ENCODE results near the gene TNFRSF4. TPM values are rescaled to one million over a fixed set of nuclear protein-coding genes. Genes with fewer than 3 reads are reported as not detected.
"Not testable (repeated sequence)": the region's sequence is repeated elsewhere in the genome, so short reads cannot be mapped to it uniquely, and the experiment has no call there.

TNFRSF4 gene
- total RNA-seq, 2 experiments from 2014 or later, result 44.1 to 52.8 TPM

DNA sequence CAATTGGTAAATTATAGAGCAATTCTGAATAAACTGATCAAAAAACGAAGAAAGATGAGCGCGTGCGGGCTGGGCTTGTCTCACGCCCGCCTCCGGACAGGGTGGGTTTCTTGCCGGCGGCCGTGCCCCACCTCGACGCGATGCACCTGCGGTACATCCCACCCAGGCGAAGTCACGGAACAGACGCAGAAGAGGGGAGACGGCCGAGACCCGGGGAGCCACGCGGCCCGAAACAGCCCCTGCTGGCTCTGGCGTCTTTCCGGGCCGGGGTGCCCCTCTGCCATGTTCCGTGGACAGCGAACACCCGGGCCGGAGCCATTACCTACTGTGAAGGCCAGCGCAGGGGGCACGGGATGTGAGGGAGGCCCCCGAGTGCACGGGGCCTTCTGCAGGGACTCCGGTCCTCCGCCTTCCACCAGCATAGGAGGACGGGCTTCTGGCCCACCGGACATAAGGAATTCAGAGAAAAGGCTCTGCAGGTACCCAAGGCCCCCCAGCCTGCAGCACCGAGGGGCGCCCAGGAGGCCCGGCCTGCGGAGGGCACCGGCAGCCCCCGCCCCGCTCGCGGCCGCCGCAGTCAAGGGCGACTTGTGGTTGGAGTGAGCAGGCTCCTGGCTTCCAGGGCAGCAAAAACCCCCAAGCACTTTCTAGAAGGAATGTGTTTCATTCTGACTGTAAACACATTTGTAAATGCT, 40.2 kb upstream of the TNFRSF4 start:
- H3K9me3 Mint-ChIP-seq, result no peaks in the 10 kb centered on the region
- H3K36me3 Mint-ChIP-seq (ENCODE audit: low read depth), result peaks cover 27% of the 10 kb centered on the region
- H3K4me3 Mint-ChIP-seq, result no peak overlapping the region
- H3K27ac Mint-ChIP-seq, result no peak overlapping the region
- POLR2A ChIA-PET, result no interaction called here
- peaks cover 12% of the 10 kb centered on the region for H3K4me1 Mint-ChIP-seq
- no peaks in the 10 kb centered on the region for H3K27me3 Mint-ChIP-seq
- no peak for DNase-seq
- CTCF ChIA-PET, result no interaction called here

DNA sequence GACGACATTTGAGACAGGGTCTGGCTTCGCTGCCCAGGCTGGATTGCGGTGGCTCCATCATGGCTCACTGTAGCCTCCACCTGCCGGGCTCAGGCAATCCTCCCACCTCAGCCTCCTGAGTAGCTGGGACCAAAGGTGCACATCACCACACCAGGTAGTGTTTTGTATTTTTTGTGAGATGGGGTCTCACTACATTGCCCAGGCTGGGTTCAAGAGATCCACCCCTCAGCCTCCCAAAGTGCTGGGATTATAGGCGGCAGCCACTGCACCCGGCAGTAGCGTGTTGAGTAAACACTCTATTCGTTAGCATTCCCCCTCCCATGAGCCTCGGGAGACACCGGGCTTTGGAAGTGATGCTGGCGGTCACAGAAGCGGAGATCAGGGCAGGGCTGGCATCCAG, 39.4 kb upstream of the TNFRSF4 start:
- POLR2A ChIA-PET, result no interaction called here
- Mint-ChIP-seq H3K36me3 (ENCODE audit: low read depth) (peaks cover 27% of the 10 kb centered on the region), H3K4me1 (peaks cover 9% of the 10 kb centered on the region), H3K4me3 (no peak overlapping the region), H3K9me3 (no peaks in the 10 kb centered on the region), H3K27ac (peak overlapping the region; percentile 64), H3K27me3 (no peaks in the 10 kb centered on the region)
- CTCF ChIA-PET, result no interaction called here
- DNase-seq, result no peak

DNA sequence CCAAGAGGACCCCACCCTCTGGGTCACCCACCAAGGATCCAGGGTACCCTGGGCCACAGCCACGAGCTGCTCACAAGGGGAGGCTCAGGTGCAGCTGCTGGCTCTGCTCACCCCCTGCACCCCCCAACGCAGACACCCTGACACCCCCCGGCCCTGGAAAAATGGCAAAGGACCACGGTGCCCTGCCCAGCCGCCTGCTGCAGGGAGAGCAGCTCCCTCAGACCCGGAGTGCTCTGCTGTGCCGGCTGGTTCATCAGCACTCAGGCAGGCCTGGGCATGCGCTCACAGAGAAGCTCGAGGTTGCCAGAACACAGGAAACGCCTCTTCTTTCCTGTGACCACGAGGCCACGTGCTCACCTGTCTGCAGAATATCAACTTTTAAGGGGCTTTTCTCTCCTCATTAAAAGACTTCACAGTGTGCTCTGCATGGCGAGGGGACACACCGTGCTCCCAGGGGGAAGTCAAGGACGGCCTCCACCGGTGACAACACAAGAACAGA, 36.9 kb upstream of the TNFRSF4 start:
- Mint-ChIP-seq H3K27me3 (peaks cover 5% of the 10 kb centered on the region), H3K4me1 (peaks cover 9% of the 10 kb centered on the region), H3K9me3 (no peaks in the 10 kb centered on the region), H3K36me3 (ENCODE audit: low read depth) (peaks cover 18% of the 10 kb centered on the region), H3K4me3 (no peak overlapping the region), H3K27ac (peak overlapping the region; percentile 71)
- ChIA-PET POLR2A (no interaction called here), CTCF (interaction anchor here (0.6 to 1.6 kb wide), 7 partner anchors 9 to 210 kb away, joined by 3 to 9 read pairs (median 4); no protein-coding TSS in a partner anchor)
- DNase-seq, result no peak

DNA sequence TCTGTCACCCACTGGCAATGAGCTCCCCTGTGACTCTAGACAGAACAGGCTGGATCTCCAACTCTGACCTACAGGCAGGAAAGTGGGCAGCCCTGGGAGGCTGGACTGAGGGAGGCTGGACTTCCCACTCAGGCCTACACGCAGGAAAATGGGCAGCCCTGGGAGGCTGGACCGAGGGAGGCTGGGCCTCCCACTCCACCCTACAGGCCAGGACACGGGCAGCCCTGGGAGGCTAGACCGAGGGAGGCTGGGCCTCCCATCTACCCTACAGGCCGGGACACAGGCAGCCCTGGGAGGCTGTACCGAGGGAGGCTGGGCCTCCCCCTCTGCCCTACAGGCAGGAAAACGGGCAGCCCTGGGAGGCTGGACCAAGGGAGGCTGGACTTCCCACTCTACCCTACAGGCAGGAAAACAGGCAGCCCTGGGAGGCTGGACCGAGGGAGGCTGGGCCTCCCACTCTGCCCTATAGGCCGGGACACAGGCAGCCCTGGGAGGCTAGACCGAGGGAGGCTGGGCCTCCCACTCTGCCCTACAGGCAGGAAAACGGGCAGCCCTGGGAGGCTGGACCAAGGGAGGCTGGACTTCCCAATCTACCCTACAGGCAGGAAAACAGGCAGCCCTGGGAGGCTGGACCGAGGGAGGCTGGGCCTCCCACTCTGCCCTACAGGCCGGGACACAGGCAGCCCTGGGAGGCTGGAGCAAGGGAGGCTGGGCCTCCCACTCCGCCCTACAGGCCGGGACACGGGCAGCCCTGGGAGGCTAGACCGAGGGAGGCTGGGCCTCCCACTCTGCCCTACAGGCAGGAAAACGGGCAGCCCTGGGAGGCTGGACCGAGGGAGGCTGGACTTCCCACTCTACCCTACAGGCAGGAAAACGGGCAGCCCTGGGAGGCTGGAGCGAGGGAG, 34.3 kb upstream of the TNFRSF4 start:
- POLR2A ChIA-PET; H3K4me3 Mint-ChIP-seq; H3K9me3 Mint-ChIP-seq; H3K27ac Mint-ChIP-seq; DNase-seq; CTCF ChIA-PET; H3K4me1 Mint-ChIP-seq; H3K36me3 Mint-ChIP-seq (ENCODE audit: low read depth); H3K27me3 Mint-ChIP-seq: not testable (repeated sequence)

DNA sequence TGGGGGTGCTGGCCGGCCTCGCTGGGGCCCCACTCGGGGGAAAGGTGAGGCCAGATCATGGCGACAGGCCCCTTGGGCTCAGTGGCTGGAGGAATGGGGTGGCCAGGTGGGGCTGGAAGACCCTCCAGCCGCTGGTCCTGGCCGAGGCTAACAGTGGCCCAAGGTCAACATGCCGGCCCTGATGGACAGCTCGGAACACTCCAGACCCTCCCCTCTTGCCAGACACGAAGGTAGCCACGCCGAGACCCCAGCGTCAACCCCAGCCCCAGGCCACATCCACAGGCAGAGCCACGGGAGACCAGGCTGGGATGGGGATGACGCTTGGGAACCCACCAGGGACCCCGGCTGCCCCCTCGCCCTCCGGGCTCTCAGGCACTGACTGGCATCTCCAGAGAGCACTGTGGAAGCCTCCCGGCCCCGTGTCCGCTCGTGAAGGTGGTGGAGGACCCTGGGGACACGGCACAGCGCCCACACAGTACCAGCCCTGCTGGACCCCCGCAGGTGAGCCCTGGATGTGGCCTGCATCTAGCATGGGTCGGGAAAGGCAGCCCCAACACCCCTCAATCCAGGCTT, 33.5 kb upstream of the TNFRSF4 start:
- H3K36me3 Mint-ChIP-seq (ENCODE audit: low read depth), result peaks cover 2% of the 10 kb centered on the region
- H3K9me3 Mint-ChIP-seq, result no peaks in the 10 kb centered on the region
- peaks cover 5% of the 10 kb centered on the region for H3K27me3 Mint-ChIP-seq
- peaks cover 9% of the 10 kb centered on the region for H3K4me1 Mint-ChIP-seq
- ChIA-PET CTCF (no interaction called here), POLR2A (no interaction called here)
- no peak overlapping the region for H3K4me3 Mint-ChIP-seq
- no peak for DNase-seq
- H3K27ac Mint-ChIP-seq, result no peak overlapping the region

DNA sequence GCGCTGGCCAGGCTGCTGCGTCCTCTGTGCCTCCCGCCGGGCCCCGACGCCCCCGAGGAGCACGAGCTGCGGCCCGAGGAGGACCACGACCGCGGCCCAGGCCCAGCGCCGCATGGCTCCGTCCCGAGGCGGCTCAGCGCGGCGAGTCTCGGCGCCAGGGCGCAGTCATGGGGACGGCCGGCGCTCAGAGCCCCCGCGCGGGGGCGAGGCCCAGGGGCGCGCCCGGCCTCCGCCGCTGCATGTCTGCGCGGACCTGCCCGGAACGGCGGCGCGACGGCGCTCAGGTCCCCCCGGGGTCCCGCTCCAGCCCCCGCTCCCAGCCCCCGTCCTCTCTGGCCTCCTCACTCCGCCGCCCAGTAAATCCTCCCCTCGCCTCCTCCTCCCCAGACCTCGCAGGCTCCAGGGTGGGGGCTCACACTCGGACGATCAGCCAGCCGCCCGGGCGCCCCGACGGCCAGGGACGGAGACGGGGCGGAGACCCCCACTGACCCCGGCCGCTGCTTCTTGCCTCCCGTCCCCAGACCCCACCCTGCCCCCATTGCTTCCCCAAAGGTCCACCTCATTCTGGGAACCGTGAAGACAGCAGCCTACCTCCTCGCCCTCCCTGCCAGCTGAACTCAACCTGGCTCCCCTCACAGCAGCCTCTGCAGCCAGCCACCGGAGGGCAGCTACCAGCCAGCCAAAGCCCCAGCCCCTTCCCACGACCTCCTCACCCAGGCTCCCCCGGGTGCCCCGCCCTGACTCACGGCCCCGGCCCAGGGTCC, 32.8 kb upstream of the TNFRSF4 start, which contains the start of gene C1QTNF12:
Gene C1QTNF12 (minus strand): TSS at position 146 of the 764 bp plus-strand sequence. CDS start 32 bp downstream, at position 114.
- ChIA-PET CTCF (no interaction called here), POLR2A (no interaction called here)
- peaks cover 2% of the 10 kb centered on the region for H3K36me3 Mint-ChIP-seq (ENCODE audit: low read depth)
- H3K9me3 Mint-ChIP-seq, result no peaks in the 10 kb centered on the region
- peaks cover 5% of the 10 kb centered on the region for H3K27me3 Mint-ChIP-seq
- H3K4me1 Mint-ChIP-seq, result peaks cover 9% of the 10 kb centered on the region
- H3K4me3 Mint-ChIP-seq, result no peak within 1 kb of the TSS
- no peak within 1 kb of the TSS for H3K27ac Mint-ChIP-seq
- no peak for DNase-seq

DNA sequence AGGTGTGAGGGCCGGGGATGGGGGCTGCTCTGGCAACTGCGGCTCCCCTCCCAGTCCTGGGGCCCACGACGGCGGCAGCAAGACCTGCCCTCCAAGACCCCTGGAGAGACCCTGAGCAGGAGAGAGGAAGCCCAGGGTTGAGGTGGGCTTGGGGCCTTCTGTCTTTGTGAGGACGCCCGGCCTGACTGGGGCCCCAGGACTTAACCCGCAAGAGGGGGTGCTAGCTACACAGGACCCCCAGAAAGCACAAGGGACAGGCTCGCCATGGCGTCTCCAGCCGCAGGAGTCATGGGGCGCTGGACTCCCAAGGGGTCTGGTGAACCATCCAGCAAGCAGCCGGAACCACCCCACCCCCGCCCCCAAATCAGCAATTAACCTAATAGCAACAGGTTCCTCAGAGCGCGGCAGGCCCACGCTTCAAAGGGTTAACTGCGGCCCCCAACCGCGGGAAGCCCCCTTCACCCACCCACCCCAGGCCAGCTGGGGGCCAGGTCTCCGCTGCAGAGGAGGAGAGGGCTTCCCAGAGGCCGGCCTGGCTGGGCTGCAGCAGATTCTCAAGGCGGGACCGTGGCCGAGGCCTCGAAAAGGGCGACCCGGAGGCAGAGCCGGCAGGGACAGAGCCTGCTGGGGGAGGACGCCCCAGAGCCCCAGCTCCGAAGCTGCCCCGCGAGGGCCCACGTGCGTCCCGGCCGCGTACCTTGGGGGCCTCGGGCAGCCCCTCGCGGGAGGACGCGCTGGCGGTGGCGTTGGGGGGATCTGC, 32.0 kb upstream of the TNFRSF4 start:
- CTCF ChIA-PET, result no interaction called here
- Mint-ChIP-seq H3K27ac (no peak overlapping the region), H3K27me3 (peaks cover 5% of the 10 kb centered on the region), H3K9me3 (no peaks in the 10 kb centered on the region), H3K4me1 (peaks cover 7% of the 10 kb centered on the region), H3K36me3 (ENCODE audit: low read depth) (peaks cover 1% of the 10 kb centered on the region), H3K4me3 (no peak overlapping the region)
- no peak for DNase-seq
- POLR2A ChIA-PET, result no interaction called here

DNA sequence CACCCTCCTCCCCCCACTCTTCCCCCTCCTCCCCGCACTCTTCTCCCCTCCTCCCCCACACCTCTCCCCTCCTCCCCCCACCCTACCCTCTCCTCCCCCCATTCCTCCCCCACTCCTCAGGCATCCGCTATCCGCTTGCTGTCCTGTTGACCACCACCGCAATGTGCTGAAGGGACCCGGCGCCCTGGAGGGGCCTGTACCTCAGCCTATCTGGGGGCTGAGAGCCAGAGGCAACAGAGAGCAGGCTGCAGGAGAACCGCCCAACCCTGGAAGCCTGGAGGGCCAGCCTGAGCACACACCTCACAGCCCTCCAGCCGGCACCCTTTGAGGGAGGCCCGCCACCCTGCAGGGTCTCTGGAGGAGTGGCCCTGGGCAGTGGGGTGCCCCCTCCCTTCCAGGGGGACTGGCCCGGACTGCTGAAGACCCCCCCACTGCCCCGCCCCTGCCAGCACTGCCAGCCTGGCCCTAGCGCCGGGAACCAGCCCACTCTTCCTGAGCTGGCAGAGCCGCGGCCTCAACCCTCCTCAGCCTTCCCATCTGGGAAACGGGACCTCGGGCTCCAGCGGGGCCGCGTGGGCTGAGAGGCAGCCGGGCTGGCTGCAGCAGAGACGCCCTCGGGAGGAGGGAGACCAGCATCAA, 31.3 kb upstream of the TNFRSF4 start:
- H3K4me1 Mint-ChIP-seq, result peaks cover 1% of the 10 kb centered on the region
- H3K4me3 Mint-ChIP-seq, result no peak overlapping the region
- no peaks in the 10 kb centered on the region for H3K9me3 Mint-ChIP-seq
- H3K36me3 Mint-ChIP-seq (ENCODE audit: low read depth), result no peaks in the 10 kb centered on the region
- ChIA-PET POLR2A (no interaction called here), CTCF (no interaction called here)
- H3K27me3 Mint-ChIP-seq, result peaks cover 5% of the 10 kb centered on the region
- DNase-seq, result no peak
- H3K27ac Mint-ChIP-seq, result no peak overlapping the region

DNA sequence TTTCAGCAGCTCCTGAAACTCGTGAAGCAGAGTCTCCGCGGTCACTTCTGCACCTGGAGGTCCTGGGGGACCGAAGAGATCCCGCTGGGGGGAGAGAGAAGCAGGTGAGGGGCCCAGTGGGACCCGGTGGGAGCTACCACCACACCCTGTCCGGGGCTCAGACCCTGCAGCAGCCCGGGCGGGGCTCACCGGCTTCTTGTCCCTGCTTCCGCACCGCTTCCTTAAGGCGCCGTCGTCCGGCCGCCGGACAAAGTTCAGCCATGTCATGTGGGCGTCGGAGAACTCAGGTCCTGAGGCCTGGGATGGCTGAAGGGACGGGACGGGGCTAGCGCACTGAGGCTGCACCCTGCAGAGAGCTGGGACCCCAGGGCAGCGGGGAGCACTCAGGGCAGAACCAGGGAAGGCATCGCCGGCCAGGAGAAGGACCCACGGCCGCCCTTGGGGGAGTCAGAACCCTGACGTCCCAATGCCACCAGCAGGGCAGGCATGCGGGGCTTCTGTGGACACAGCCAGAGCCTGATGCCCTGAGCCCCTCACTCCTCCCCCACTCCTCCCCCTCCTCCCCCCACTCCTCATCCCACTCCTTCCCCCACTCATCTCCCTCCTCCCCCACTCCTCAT, 30.3 kb upstream of the TNFRSF4 start:
- POLR2A ChIA-PET, result no interaction called here

DNA sequence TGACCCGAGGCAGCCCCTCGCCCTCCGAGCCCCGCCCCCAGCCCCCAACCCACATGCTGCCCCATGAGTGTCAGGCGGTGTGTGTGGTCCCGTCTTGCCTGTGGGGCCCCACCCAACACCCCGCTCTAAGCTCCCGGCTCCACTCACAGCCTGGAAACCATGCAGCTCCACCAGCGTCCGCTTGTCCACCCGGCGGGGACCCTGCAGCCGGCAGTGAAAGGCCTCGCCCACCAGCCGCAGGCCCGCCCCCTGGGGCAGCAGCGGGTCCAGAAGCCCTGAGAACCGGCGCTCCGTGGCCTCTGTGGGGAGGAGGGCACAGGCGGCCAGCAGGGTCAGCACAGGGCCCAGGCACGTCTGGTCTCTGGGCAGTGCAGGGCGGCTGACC, 29.8 kb upstream of the TNFRSF4 start:
- ChIA-PET CTCF (interaction anchor here (0.6 to 1.6 kb wide), 2 partner anchors 17 to 30 kb away, joined by 3 to 5 read pairs; partner anchors contain the start of gene TNFRSF4), POLR2A (no interaction called here)
- Mint-ChIP-seq H3K36me3 (ENCODE audit: low read depth) (no peaks in the 10 kb centered on the region), H3K4me3 (no peak overlapping the region), H3K27me3 (peaks cover 5% of the 10 kb centered on the region), H3K9me3 (no peaks in the 10 kb centered on the region), H3K27ac (no peak overlapping the region), H3K4me1 (no peaks in the 10 kb centered on the region)
- no peak for DNase-seq

More for the DNA sequence above, 30.3 kb upstream of the TNFRSF4 start:
- Mint-ChIP-seq H3K4me3 (no peak overlapping the region), H3K9me3 (no peaks in the 10 kb centered on the region), H3K36me3 (ENCODE audit: low read depth) (no peaks in the 10 kb centered on the region), H3K27ac (no peak overlapping the region), H3K4me1 (no peaks in the 10 kb centered on the region), H3K27me3 (peaks cover 5% of the 10 kb centered on the region)
- CTCF ChIA-PET, result interaction anchor here (1.6 kb wide), 1 partner anchor 17 kb away, joined by 5 read pairs; no protein-coding TSS in a partner anchor
- no peak for DNase-seq

DNA sequence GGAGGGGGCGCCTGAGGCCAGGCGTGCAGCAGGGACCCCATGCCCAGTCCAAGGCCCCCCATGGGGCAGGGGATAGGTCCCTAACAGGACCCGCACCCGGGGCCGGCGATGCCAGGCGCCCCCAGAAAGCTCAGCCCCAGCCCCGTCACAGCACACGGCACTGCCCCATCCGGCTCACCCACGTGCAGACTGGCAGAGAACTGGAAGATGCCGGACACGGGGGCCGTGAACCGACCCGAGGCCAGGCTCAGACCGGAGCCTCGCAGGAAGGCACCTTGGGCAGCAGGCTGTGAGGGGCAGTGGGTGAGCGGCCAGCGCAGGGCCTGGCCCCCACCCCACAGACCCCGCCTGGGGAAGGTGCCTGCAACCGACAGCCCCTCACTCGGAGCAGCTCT, 29.3 kb upstream of the TNFRSF4 start:
- DNase-seq, result no peak
- no peaks in the 10 kb centered on the region for H3K36me3 Mint-ChIP-seq (ENCODE audit: low read depth)
- CTCF ChIA-PET, result interaction anchor here (0.6 to 2.2 kb wide), 3 partner anchors 18 to 121 kb away, joined by 3 to 5 read pairs (median 5); partner anchors contain the start of gene TNFRSF4
- H3K9me3 Mint-ChIP-seq, result no peaks in the 10 kb centered on the region
- POLR2A ChIA-PET, result no interaction called here
- no peak overlapping the region for H3K4me3 Mint-ChIP-seq
- peaks cover 5% of the 10 kb centered on the region for H3K27me3 Mint-ChIP-seq
- H3K27ac Mint-ChIP-seq, result no peak overlapping the region
- H3K4me1 Mint-ChIP-seq, result no peaks in the 10 kb centered on the region
